Coronary artery (tissue), 2 donors: ENCODE results near the gene TRAF6.

Source experiments
- DNase-seq: peaks from one replicate; pipeline ENCODE4 v3.0.0-alpha.2; 2017; ENCODE audit warnings: low spot score
- H3K27ac ChIP-seq, 2 donors: fragments of 200-600 bp; sonication (generic); one replicate each; pipeline ENCODE4 v1.5.1; 2016 to 2019
- H3K4me3 ChIP-seq: fragments of 200-600 bp; sonication (generic); 2 replicates; pipeline ENCODE4 v1.5.1; 2016; ENCODE audit warnings: mild to moderate bottlenecking, moderate library complexity
- TF ChIP-seq, protein P1 (sequence below): fragments of 200-600 bp; sonication (generic); IDR thresholded peaks from one replicate; pipeline ENCODE4 v1.5.1; 2019; ENCODE audit warnings: antibody characterized with exemption

TRAF6 gene

DNA sequence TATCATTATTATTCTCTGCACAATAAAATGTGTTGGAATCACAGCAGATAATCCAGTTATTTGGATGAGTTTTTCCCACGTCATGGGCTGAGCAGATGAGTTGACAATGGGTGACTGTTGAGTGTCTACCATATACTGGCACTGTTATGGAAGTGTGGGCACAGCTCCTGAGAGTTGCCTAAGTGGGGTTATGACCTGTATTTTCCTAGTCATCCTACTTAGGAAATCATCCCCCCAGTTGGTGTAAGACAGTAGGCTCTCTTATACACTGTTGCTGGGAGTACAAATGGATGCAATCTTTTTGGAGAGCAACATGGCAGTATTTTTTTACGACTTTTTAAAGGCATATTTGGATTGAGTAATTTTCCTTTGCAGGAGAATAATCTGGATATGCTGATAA lies 66.4 kb downstream of the TRAF6 start:
- Histone ChIP-seq H3K4me3 (no peak overlapping the region), H3K27ac (no peak overlapping the region)
- DNase-seq = no peak
- TF ChIP-seq, protein P1, sequence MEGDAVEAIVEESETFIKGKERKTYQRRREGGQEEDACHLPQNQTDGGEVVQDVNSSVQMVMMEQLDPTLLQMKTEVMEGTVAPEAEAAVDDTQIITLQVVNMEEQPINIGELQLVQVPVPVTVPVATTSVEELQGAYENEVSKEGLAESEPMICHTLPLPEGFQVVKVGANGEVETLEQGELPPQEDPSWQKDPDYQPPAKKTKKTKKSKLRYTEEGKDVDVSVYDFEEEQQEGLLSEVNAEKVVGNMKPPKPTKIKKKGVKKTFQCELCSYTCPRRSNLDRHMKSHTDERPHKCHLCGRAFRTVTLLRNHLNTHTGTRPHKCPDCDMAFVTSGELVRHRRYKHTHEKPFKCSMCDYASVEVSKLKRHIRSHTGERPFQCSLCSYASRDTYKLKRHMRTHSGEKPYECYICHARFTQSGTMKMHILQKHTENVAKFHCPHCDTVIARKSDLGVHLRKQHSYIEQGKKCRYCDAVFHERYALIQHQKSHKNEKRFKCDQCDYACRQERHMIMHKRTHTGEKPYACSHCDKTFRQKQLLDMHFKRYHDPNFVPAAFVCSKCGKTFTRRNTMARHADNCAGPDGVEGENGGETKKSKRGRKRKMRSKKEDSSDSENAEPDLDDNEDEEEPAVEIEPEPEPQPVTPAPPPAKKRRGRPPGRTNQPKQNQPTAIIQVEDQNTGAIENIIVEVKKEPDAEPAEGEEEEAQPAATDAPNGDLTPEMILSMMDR = no peak

DNA sequence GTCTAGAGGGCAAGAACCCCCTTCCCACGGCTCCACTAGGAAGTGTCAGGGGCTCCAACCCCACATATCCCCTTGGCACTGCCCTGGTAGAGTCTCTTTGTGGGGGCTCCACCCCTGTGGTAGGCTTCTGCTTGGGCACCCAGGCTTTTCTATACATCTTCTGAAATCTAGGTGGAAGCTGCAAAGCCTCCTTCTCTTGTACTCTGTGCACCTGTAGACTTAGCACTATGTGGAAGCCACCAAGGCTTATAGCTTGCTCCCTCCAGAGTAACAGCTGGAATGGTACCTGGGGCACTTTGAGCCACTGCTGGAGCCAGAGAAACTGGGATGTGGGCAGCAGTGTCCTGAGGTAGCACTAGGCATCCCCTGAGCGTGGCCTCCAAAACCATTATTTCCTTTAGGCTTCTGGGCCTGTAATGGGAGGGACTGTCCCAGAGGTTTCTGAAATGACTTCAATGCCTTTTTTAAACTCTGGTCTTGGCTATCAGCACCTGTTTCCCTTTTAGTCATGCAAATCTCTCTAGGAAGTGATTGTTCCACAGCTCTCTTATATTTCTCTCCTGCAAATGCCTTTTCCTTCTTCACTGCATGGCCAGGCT lies 68.4 kb downstream of the TRAF6 start:
- H3K27ac ChIP-seq = no peak overlapping the region
- no peak overlapping the region for H3K4me3 ChIP-seq
- TF ChIP-seq, protein P1 = no peak
- no peak for DNase-seq

DNA sequence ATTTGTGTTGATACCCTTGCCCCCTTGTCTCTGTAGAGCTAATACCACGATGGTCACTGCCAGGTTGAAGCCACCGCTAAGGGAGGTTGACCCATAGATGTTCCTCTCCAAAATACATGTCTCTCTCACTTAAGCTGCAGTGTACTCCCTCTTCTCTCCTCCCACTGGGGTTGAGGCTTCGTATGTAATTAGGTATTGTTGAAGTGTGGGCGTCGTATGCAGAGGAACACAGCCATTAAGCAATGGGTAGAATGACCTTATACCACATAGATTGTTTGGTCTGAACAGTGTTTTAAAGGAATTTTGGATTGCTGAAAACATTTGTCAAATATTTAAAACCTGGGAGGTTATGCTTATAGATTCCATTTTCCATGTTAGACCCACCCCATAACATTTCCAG lies 71.9 kb downstream of the TRAF6 start:
- no peak for DNase-seq
- TF ChIP-seq, protein P1 = no peak
- Histone ChIP-seq H3K4me3 (no peak overlapping the region), H3K27ac (no peak overlapping the region)

DNA sequence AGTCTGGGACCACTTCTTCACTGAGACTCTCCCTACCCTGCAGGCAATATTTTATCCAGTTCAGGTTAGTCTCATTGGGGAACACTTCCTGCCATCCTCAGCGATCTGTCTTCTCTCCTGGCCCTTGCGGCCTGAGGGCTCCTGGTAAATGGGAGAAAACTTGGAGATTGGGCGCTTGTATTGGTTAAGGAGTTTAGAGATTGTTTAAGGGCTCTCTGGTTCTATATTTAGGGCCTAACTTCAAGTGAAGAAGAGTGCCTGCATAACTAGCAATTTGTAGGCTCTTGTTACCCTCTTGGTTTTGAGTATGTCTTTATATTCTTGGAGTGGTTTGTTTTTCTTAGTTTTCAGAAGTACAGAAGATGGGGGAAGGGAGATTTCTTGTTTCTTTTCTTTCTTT lies 72.7 kb downstream of the TRAF6 start:
- DNase-seq = no peak
- Histone ChIP-seq H3K4me3 (no peak overlapping the region), H3K27ac (no peak overlapping the region)
- TF ChIP-seq, protein P1 = no peak
